GM18907 (cell line): ENCODE measurements around the gene GSTM4.
"Not testable (repeated sequence)": the region's sequence is repeated elsewhere in the genome, so short reads cannot be mapped to it uniquely, and the experiment has no call there.

Source experiments
- ATAC-seq: cut with Tn5 transposase; IDR thresholded peaks from one replicate; pipeline ENCODE4 v1.9.1; 2021; ENCODE audit warnings: mild to moderate bottlenecking, moderate library complexity; ENCODE audit not compliant: unreplicated experiment

GSTM4 gene

GRCh38 chr1:109697861-109698260 is 42.0 kb downstream of the GSTM4 start:
- not testable (repeated sequence) for ATAC-seq

- not testable (repeated sequence) for ATAC-seq
Measured at GRCh38 chr1:109702940-109703339, 47.0 kb downstream of the GSTM4 start.

GRCh38 chr1:109704173-109704572 is 48.3 kb downstream of the GSTM4 start:
- ATAC-seq = no peak

GRCh38 chr1:109705411-109705810 is 49.5 kb downstream of the GSTM4 start:
- no peak for ATAC-seq

GRCh38 chr1:109708949-109709348 is 53.0 kb downstream of the GSTM4 start:
- ATAC-seq = not testable (repeated sequence)

- ATAC-seq = not testable (repeated sequence)
Measured at GRCh38 chr1:109709822-109710221, 53.9 kb downstream of the GSTM4 start.
